Measurements from ENCODE around the gene L3MBTL4. TPM values are rescaled to one million over a fixed set of nuclear protein-coding genes. Genes with fewer than 3 reads are reported as not detected.

The L3MBTL4 gene
- total and polyA plus RNA-seq, 4 donors = 2.3 to 15.0 (median 5.0) TPM

- H3K9ac ChIP-seq (ENCODE audit: low read depth in 1 of 2, low read length in 2 of 2) = no peak overlapping the region
- H3K36me3 ChIP-seq (ENCODE audit: control insufficient read depth in 4 of 4, insufficient read depth in 3 of 4, low read depth in 1 of 4, low read length in 3 of 4) = no peaks in the 10 kb centered on the region
- WGBS = 38% methylated on average over 3 of the region's 3 CpGs
- peaks cover 0 to 11% (median 8%) of the 10 kb centered on the region in 4 donors for H3K4me1 ChIP-seq (ENCODE audit: control insufficient read depth in 4 of 4, insufficient read depth in 4 of 4, low read length in 3 of 4)
- no peak for DNase-seq (ENCODE audit: low spot score)
- no peaks in the 10 kb centered on the region for H3K27me3 ChIP-seq (ENCODE audit: control insufficient read depth in 4 of 4, insufficient read depth in 4 of 4, low read length in 3 of 4)
- no peaks in the 10 kb centered on the region for H3K9me3 ChIP-seq (ENCODE audit: control insufficient read depth in 4 of 4, low read length in 3 of 4)
- H3K4me3 ChIP-seq (ENCODE audit: low read depth in 1 of 3, low read length in 3 of 3) = no peak overlapping the region
- H3K27ac ChIP-seq (ENCODE audit: low read depth in 1 of 2, low read length in 2 of 2) = peak overlapping the region; percentile 78 to 83
- TF ChIP-seq HNF4A (conservative IDR thresholded peaks at IDR 0.05) = peak; percentile 98 to 99
- peak; percentile 50 to 56 for TF ChIP-seq RAD21 (IDR thresholded peaks at IDR 0.05)
- TF ChIP-seq NR2F2 (IDR thresholded peaks at IDR 0.05) = peak; percentile 45
- TF ChIP-seq ATF3 (IDR thresholded peaks at IDR 0.05) = peak; percentile 81
- TF ChIP-seq HNF4G (IDR thresholded peaks at IDR 0.05) = peak; percentile 86
- TF ChIP-seq RXRA (IDR thresholded peaks at IDR 0.05) = peak; percentile 85 to 98
- TF ChIP-seq YY1 (IDR thresholded peaks at IDR 0.05) = peak; percentile 71
- TF ChIP-seq ZBTB33 (IDR thresholded peaks at IDR 0.05) = peak; percentile 87
- TF ChIP-seq FOXA1 (IDR thresholded peaks at IDR 0.05) = peak; percentile 40
- peak; percentile 96 to 98 for TF ChIP-seq JUND (IDR thresholded peaks at IDR 0.05)
- peak; percentile 65 for TF ChIP-seq MAX (IDR thresholded peaks at IDR 0.05)
- TF ChIP-seq, protein P1, sequence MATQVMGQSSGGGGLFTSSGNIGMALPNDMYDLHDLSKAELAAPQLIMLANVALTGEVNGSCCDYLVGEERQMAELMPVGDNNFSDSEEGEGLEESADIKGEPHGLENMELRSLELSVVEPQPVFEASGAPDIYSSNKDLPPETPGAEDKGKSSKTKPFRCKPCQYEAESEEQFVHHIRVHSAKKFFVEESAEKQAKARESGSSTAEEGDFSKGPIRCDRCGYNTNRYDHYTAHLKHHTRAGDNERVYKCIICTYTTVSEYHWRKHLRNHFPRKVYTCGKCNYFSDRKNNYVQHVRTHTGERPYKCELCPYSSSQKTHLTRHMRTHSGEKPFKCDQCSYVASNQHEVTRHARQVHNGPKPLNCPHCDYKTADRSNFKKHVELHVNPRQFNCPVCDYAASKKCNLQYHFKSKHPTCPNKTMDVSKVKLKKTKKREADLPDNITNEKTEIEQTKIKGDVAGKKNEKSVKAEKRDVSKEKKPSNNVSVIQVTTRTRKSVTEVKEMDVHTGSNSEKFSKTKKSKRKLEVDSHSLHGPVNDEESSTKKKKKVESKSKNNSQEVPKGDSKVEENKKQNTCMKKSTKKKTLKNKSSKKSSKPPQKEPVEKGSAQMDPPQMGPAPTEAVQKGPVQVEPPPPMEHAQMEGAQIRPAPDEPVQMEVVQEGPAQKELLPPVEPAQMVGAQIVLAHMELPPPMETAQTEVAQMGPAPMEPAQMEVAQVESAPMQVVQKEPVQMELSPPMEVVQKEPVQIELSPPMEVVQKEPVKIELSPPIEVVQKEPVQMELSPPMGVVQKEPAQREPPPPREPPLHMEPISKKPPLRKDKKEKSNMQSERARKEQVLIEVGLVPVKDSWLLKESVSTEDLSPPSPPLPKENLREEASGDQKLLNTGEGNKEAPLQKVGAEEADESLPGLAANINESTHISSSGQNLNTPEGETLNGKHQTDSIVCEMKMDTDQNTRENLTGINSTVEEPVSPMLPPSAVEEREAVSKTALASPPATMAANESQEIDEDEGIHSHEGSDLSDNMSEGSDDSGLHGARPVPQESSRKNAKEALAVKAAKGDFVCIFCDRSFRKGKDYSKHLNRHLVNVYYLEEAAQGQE (IDR thresholded peaks at IDR 0.05) = peak; percentile 91
- no peak for TF ChIP-seq TAF1 (conservative IDR thresholded peaks at IDR 0.05)
- peak; percentile 84 for TF ChIP-seq SP1 (IDR thresholded peaks at IDR 0.05)
- TF ChIP-seq FOXA2 (IDR thresholded peaks at IDR 0.05) = peak; percentile 72
- peak; percentile 26 to 83 for TF ChIP-seq EGR1 (IDR thresholded peaks at IDR 0.05; ENCODE audit: low read depth in 2 of 2)
- no peak for TF ChIP-seq GABPA (IDR thresholded peaks at IDR 0.05 in 1 of 2, conservative IDR thresholded peaks at IDR 0.05 in 1 of 2)
- TF ChIP-seq, protein P2, sequence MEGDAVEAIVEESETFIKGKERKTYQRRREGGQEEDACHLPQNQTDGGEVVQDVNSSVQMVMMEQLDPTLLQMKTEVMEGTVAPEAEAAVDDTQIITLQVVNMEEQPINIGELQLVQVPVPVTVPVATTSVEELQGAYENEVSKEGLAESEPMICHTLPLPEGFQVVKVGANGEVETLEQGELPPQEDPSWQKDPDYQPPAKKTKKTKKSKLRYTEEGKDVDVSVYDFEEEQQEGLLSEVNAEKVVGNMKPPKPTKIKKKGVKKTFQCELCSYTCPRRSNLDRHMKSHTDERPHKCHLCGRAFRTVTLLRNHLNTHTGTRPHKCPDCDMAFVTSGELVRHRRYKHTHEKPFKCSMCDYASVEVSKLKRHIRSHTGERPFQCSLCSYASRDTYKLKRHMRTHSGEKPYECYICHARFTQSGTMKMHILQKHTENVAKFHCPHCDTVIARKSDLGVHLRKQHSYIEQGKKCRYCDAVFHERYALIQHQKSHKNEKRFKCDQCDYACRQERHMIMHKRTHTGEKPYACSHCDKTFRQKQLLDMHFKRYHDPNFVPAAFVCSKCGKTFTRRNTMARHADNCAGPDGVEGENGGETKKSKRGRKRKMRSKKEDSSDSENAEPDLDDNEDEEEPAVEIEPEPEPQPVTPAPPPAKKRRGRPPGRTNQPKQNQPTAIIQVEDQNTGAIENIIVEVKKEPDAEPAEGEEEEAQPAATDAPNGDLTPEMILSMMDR (IDR thresholded peaks at IDR 0.05; ENCODE audit: low read depth, low read length, missing input control) = no peak
Observed at GRCh38 chr18:6210349-6211173, 204.2 kb downstream of the L3MBTL4 start.

Measured in liver (tissue), 9 donors.